GM23338 (cell line): ENCODE results near the gene TMEM132D. TPM values are rescaled to one million over a fixed set of nuclear protein-coding genes. Genes with fewer than 3 reads are reported as not detected.

Experiments used
- ATAC-seq: fragments of 200-7000 bp; cut with Tn5 transposase; 3 replicates; pipeline ENCODE4 v1.9.1; 2020
- DNase-seq: peaks from one replicate; pipeline ENCODE4 v3.0.0-alpha.2; 2015; ENCODE audit warnings: low spot score
- H2AFZ ChIP-seq: fragments of 200-600 bp; sonication (generic); 2 replicates; pipeline ENCODE4 v1.8.0; 2016; ENCODE audit warnings: antibody characterized with exemption, mild to moderate bottlenecking, moderate library complexity
- H3F3A ChIP-seq: fragments of 200-600 bp; sonication (generic); replicated peaks from 2 replicates; pipeline ENCODE4 v1.8.0; 2017; ENCODE audit warnings: antibody characterized with exemption, mixed run types, low read depth
- H3K27ac ChIP-seq: fragments of 200-600 bp; sonication (generic); 2 replicates; pipeline ENCODE4 v1.6.1; 2016; ENCODE audit warnings: low read depth
- H3K27me3 ChIP-seq: fragments of 200-600 bp; sonication (generic); 2 replicates; pipeline ENCODE4 v1.8.0; 2016; ENCODE audit warnings: mild to moderate bottlenecking, mixed run types, moderate library complexity; ENCODE audit not compliant: insufficient read depth
- H3K36me3 ChIP-seq: fragments of 200-600 bp; sonication (generic); 2 replicates; pipeline ENCODE4 v1.8.0; 2016; ENCODE audit warnings: mild to moderate bottlenecking; ENCODE audit not compliant: insufficient read depth
- H3K4me1 ChIP-seq: fragments of 200-600 bp; sonication (generic); 2 replicates; pipeline ENCODE4 v1.8.0; 2016; ENCODE audit warnings: mild to moderate bottlenecking, moderate library complexity; ENCODE audit not compliant: insufficient read depth
- H3K4me2 ChIP-seq: fragments of 200-600 bp; sonication (generic); 2 replicates; pipeline ENCODE4 v1.7.1; 2017; ENCODE audit warnings: mixed run types
- H3K4me3 ChIP-seq: fragments of 200-600 bp; sonication (generic); 2 replicates; pipeline ENCODE4 v1.6.1; 2016; ENCODE audit warnings: mixed run types
- H3K79me2 ChIP-seq: fragments of 200-600 bp; sonication (generic); replicated peaks from 2 replicates; pipeline ENCODE4 v1.8.0; 2017; ENCODE audit warnings: mild to moderate bottlenecking; ENCODE audit not compliant: insufficient read depth
- H3K9me2 ChIP-seq: fragments of 200-600 bp; sonication (generic); 2 replicates; pipeline ENCODE4 v1.8.0; 2017; ENCODE audit not compliant: insufficient read depth
- H4K20me1 ChIP-seq: fragments of 200-600 bp; sonication (generic); replicated peaks from 2 replicates; pipeline ENCODE4 v1.8.0; 2017; ENCODE audit warnings: mild to moderate bottlenecking; ENCODE audit not compliant: insufficient read depth
- H3K27ac Mint-ChIP-seq: 2 replicates; pipeline ENCODE4 v1.8.0; 2020; ENCODE audit warnings: inconsistent platforms, mild to moderate bottlenecking, moderate library complexity, mixed read lengths
- H3K27me3 Mint-ChIP-seq: 3 replicates; pipeline ENCODE4 v1.8.0; 2022; ENCODE audit warnings: low read depth, mild to moderate bottlenecking, moderate library complexity, mixed read lengths, inconsistent platforms; ENCODE audit not compliant: insufficient read depth, poor library complexity
- H3K36me3 Mint-ChIP-seq: 3 replicates; pipeline ENCODE4 v1.8.0; 2021; ENCODE audit warnings: low read depth, mild to moderate bottlenecking, inconsistent platforms, moderate library complexity, mixed read lengths
- H3K4me1 Mint-ChIP-seq: 3 replicates; pipeline ENCODE4 v1.8.0; 2020; ENCODE audit warnings: mild to moderate bottlenecking, inconsistent platforms, mixed read lengths
- H3K4me3 Mint-ChIP-seq: 3 replicates; pipeline ENCODE4 v1.8.0; 2021; ENCODE audit warnings: moderate library complexity, mild to moderate bottlenecking, inconsistent platforms, mixed read lengths
- H3K9me3 Mint-ChIP-seq: 3 replicates; pipeline ENCODE4 v1.8.0; 2020; ENCODE audit warnings: moderate library complexity, mild to moderate bottlenecking, inconsistent platforms, mixed read lengths
- CREB1 ChIP-seq: fragments of 250-450 bp; sonication (Bioruptor Pico); IDR thresholded peaks from 2 replicates; pipeline ENCODE4 v1.5.0; 2020; ENCODE audit warnings: low read depth, mild to moderate bottlenecking, moderate library complexity
- EZH2 ChIP-seq: fragments of 200-600 bp; sonication (generic); IDR thresholded peaks from one replicate; pipeline ENCODE4 v1.8.0; 2017; ENCODE audit warnings: antibody characterized with exemption, mild to moderate bottlenecking, low read depth; ENCODE audit not compliant: unreplicated experiment
- EZH2phosphoT487 ChIP-seq: fragments of 200-600 bp; sonication (generic); IDR thresholded peaks from one replicate; pipeline ENCODE4 v1.8.1; 2018; ENCODE audit warnings: antibody characterized with exemption; ENCODE audit not compliant: unreplicated experiment
- ZNF462 ChIP-seq: fragments of 250-450 bp; sonication (Bioruptor Pico); IDR thresholded peaks from 2 replicates; pipeline ENCODE4 v1.5.0; 2020; ENCODE audit warnings: mild to moderate bottlenecking, moderate library complexity
- polyA plus RNA-seq: library from polyadenylated mRNA; unstranded; fragments of >200 nt; fragmentation: Nextera tagmentation; extraction: Ambion mirVana; gene quantifications from 2 replicates; pipeline ENCODE4 v1.2.1, GENCODE V29; 2016
- total RNA-seq: library from RNA; depleted of rRNA; stranded (reverse); fragments of >200 nt; shearing (Covaris generic); gene quantifications from 2 replicates; pipeline ENCODE4 v1.2.3, GENCODE V29; 2014
- TF ChIP-seq, protein P1 (sequence below): IDR thresholded peaks from one replicate; pipeline ENCODE4 v1.6.1; 2018; ENCODE audit warnings: antibody characterized with exemption; ENCODE audit not compliant: unreplicated experiment

The TMEM132D gene
- total and polyA plus RNA-seq, 2 experiments from 2014 or later, result 0.44 to 5.3 TPM

- no peak overlapping the region for H2AFZ ChIP-seq
- no peaks in the 10 kb centered on the region for H3K4me1 Mint-ChIP-seq
- no peak overlapping the region for H3K4me3 ChIP-seq
- no peaks in the 10 kb centered on the region for H4K20me1 ChIP-seq
- TF ChIP-seq EZH2phosphoT487, result no peak
- no peak for TF ChIP-seq CREB1 (CRISPR knock-in tag)
- TF ChIP-seq ZNF462, result no peak
- no peak for TF ChIP-seq EZH2
- TF ChIP-seq, protein P1, sequence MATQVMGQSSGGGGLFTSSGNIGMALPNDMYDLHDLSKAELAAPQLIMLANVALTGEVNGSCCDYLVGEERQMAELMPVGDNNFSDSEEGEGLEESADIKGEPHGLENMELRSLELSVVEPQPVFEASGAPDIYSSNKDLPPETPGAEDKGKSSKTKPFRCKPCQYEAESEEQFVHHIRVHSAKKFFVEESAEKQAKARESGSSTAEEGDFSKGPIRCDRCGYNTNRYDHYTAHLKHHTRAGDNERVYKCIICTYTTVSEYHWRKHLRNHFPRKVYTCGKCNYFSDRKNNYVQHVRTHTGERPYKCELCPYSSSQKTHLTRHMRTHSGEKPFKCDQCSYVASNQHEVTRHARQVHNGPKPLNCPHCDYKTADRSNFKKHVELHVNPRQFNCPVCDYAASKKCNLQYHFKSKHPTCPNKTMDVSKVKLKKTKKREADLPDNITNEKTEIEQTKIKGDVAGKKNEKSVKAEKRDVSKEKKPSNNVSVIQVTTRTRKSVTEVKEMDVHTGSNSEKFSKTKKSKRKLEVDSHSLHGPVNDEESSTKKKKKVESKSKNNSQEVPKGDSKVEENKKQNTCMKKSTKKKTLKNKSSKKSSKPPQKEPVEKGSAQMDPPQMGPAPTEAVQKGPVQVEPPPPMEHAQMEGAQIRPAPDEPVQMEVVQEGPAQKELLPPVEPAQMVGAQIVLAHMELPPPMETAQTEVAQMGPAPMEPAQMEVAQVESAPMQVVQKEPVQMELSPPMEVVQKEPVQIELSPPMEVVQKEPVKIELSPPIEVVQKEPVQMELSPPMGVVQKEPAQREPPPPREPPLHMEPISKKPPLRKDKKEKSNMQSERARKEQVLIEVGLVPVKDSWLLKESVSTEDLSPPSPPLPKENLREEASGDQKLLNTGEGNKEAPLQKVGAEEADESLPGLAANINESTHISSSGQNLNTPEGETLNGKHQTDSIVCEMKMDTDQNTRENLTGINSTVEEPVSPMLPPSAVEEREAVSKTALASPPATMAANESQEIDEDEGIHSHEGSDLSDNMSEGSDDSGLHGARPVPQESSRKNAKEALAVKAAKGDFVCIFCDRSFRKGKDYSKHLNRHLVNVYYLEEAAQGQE, result peak; percentile 75
- H3K27ac ChIP-seq, result no peak overlapping the region
- no peaks in the 10 kb centered on the region for H3K79me2 ChIP-seq
- H3K36me3 Mint-ChIP-seq, result peaks cover 49% of the 10 kb centered on the region
- H3K4me1 ChIP-seq, result no peaks in the 10 kb centered on the region
- DNase-seq (peak; percentile 28), ATAC-seq (no peak)
- no peaks in the 10 kb centered on the region for H3K9me2 ChIP-seq
- H3K27me3 ChIP-seq, result no peaks in the 10 kb centered on the region
- H3K9me3 Mint-ChIP-seq, result peaks cover 81% of the 10 kb centered on the region
- H3K4me2 ChIP-seq, result no peak overlapping the region
- peaks cover 6% of the 10 kb centered on the region for H3K27me3 Mint-ChIP-seq
- H3K27ac Mint-ChIP-seq, result no peak overlapping the region
- H3K36me3 ChIP-seq, result no peaks in the 10 kb centered on the region
- no peak overlapping the region for H3K4me3 Mint-ChIP-seq
- H3F3A ChIP-seq, result no peaks in the 10 kb centered on the region
These were observed 784.3 kb downstream of the TMEM132D start for GRCh38 chr12:129119537-129119936.
